Eye (tissue), 1 donor: Measurements from ENCODE around the gene CUX1.
"Not testable (repeated sequence)": the region's sequence is repeated elsewhere in the genome, so short reads cannot be mapped to it uniquely, and the experiment has no call there.

Experiments used
- DNase-seq: peaks from one replicate; pipeline ENCODE4 v3.0.0-alpha.2; 2015

CUX1 gene

DNA sequence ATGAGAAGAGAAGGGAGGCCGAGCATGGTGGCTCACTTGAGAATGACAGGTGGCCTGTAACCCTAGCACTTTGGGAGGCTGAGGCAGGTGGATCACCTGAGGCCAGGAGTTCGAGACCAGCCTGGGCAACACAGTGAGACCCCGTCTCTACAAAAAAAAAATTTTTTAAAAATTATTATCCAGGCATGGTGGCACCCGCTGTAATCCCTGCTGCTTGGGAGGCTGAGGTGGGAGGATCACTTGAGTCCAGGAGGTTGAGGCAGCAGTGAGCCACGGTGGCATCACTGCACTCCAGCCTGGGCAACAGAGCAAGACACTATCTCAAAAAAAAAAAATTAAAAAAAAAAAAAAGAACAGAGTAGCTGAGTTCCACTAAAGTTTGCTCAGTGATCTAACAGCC lies 412.7 kb downstream of the CUX1 start:
- DNase-seq, result not testable (repeated sequence)

DNA sequence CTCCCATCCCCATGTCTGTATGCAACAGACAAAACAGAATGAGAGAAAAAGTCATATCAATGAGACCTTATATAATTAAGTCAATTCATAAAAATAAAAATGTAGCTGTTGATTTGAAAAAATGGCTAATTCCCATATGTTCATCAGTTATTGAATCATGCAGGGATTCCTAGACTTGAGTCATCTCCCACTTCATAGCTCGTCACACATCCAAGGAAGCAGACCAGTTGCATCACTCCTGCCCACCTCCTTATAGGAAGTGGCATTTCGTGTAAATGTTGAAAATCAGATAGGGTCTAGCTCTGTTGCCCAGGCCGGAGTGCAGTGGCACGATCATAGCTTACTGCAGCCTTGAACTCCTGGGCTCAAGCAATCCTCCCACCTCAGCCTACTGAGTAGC lies 413.2 kb downstream of the CUX1 start:
- DNase-seq, result no peak

GRCh38 chr7:102232611-102233286 lies 415.3 kb downstream of the CUX1 start:
- DNase-seq, result no peak

GRCh38 chr7:102234131-102234530 lies 416.7 kb downstream of the CUX1 start:
- no peak for DNase-seq

GRCh38 chr7:102234801-102235550 lies 417.6 kb downstream of the CUX1 start:
- no peak for DNase-seq

DNA sequence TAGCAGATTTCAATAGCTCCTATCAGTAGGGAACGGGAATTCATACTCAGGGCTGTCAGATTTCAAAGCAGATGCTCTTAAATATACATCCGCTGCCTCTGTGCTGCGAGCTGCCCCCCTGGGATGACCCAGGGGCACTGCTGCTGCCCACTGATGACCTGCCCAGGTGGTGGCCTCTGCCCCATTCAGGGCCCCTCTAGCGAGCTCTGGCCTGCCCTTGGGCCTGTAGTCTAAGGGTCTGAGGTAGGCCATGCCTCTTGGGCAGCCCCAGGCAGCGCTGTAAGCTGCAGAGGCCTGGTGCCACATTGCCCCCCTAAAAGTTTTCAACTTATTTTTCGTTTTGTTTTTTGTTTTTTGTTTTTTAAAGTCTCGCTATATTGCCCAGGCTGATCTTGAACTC lies 418.7 kb downstream of the CUX1 start:
- no peak for DNase-seq

DNA sequence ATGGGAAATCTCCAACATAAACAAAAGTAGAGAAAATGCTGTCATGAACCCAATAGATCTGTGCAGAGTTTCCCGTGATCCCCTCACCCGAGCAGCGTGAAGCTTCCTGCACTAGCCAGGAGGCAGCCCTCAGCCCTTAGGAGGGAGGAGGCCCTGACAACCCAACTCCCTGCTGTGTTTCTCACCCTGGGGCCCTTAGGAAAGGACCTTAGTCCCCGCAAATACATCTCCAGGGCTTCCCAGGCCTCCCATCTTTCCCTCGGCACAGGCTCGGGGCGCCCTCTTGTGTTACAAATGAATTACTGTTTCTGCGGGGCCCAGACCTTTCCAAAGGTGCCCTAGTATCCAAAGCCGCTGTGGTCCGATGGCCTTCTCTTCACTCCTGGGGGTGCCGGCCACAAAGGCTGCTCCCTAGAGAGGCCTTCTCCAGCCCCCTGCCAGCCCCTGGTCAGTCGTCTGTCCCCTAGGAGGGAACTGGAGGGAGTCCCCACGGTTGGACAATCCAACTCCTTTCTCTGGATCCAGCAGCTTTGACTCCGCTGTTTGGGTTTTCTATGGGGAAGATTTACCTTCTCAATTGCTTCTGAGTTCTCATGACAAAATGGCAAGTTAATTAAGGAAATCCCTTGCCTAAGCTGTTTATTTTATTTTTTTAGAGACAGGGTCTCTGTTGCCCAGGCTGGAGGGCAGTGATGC lies 419.3 kb downstream of the CUX1 start:
- peak; percentile 88 for DNase-seq

DNA sequence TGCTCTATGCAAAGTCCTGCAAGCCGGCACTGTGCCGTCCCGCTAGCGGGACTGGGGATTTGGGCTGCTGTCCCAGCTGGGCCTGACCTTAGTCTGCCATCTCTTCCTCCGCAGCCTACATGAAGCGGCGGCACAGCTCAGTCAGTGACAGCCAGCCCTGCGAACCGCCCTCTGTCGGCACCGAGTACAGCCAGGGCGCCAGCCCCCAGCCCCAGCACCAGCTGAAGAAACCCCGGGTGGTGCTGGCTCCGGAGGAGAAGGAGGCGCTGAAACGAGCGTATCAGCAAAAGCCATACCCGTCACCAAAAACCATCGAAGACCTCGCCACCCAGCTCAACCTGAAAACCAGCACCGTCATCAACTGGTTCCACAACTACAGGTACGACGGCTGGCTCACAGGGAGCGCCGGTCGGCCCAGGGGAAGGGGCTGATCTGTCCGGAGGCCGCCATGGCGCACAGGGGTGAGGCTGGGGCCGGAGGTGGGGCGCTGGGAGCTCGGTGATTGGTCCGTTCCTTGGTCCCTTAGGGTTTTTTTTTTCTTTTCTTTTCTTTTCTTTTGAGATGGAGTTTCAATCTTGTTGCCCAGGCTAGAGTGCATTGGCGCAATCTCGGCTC lies 421.9 kb downstream of the CUX1 start:
- no peak for DNase-seq

GRCh38 chr7:102241431-102241830 lies 424.0 kb downstream of the CUX1 start:
- DNase-seq, result no peak

DNA sequence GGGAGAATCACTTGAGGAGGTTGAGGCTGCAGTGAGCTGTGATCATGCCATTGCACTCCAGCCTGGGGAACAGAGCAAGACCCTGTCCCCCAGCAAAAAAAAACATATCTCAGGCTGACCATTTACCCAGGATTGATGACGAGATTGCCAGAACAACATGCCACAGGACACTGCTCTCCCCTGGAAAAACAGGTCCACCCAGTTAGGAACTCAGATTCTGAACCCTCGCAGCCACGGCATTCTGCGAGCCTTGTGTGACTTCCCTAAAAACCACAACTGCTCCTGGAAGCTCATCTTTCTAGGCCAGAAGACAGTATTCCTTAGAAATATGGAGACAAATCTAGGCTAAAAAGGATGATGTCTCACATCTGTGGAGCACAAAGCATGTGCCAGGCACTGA lies 427.2 kb downstream of the CUX1 start:
- DNase-seq, result no peak

DNA sequence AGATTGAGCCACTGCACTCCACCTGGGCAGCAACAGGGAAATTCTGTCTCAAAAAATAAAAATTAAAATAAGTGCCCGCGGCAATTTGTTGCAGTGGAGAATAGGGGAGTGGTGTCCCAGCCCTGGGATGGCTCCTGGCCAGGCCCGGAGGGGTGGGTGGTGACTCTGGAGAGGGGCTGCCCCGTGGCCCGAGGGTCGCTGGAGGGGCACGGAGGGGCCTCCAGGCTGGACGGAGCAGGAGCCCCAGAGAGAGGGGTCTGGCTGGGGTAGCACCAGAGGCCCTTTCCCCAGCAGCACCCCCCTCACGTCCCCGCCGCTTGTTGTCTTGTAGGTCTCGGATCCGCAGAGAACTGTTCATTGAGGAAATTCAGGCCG lies 430.6 kb downstream of the CUX1 start:
- no peak for DNase-seq

- DNase-seq, result no peak
These were observed 431.3 kb downstream of the CUX1 start for GRCh38 chr7:102248456-102249395.

- no peak for DNase-seq
These were observed 434.3 kb downstream of the CUX1 start for GRCh38 chr7:102251531-102252365.

DNA sequence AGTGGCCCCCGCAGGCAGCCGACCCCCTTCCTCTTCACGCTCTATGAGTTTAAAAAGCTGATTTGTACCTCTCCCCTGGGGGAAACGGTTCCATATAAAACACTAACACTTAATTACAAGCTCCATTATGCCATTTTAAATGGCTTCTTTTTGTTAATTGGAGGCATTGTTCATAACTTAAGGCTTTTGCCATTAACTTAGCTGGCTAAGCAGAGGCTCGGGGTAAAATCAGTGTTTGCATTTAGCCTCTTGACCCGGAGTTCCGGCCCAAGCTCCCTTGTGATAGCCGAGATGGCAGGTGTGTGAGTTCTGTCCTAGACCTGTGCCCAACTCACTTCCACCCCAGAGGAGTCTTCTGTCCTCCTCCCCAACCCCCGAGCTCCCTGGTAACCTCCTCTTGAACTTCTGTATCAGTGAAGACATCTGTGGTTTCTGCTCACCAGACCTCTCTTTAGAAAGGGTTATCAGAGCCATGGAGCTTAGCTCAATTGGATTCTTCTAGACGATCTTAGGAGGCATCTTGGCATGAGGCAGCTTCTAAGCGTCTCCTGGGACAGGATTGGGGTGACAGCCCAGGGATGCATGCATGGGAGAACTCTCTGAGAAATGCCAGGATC lies 435.0 kb downstream of the CUX1 start:
- DNase-seq, result no peak

- no peak for DNase-seq
These were observed 435.9 kb downstream of the CUX1 start for GRCh38 chr7:102253066-102253972.

GRCh38 chr7:102253973-102254370 lies 436.5 kb downstream of the CUX1 start:
- DNase-seq, result peak; percentile 60

- DNase-seq, result no peak
These were observed 437.1 kb downstream of the CUX1 start for GRCh38 chr7:102254521-102254920.

GRCh38 chr7:102255501-102255900 lies 438.1 kb downstream of the CUX1 start:
- DNase-seq, result no peak

- DNase-seq, result no peak
These were observed 438.5 kb downstream of the CUX1 start for GRCh38 chr7:102255916-102256315.
